ENCODE measurements around the gene TNFRSF25. TPM values are rescaled to one million over a fixed set of nuclear protein-coding genes. Genes with fewer than 3 reads are reported as not detected.
"Not testable (repeated sequence)": the region's sequence is repeated elsewhere in the genome, so short reads cannot be mapped to it uniquely, and the experiment has no call there.

TNFRSF25 gene
- total RNA-seq, 1 donor from 2014 or later, result 29.4 TPM

DNA sequence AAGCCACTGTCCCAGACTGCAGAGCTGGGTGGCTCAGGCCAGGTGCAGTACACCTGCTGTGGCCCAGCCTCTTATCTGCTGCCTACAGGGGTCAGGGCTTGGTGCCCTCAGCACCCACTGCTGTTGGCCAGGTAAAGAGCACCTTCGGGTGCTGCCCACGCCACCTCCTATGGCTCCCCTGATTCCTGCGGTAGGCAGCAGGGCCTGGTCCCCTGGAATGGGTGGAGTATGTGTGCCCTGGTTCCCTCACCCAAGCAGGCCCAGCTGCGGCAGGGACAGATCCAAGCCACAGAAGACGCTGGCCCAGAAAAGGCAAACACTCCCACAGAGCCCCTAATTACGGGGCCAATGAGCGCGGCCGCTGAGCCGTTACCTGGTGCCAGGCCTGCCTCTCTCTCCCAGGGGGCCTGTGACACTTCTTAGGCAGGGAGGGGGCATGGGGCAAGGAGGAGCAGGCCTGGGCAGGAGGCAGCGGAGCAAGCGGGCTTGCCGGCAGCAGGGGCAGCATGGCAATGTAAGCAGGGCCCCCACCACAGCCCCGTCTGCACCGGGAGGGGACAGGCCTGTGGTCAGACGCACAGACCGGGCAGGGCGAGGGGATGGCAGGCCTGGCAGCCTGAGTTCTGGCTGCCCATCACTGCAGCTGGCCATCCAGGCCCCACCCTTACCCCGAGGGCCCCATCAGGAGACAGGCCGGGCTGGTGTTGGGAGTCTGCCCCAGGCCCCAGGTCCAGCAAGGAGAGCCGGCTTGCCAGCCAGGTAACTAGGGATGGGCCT, 22.4 kb downstream of the TNFRSF25 start:
- H3K9me3 Mint-ChIP-seq, result no peaks in the 10 kb centered on the region
- H3K27me3 Mint-ChIP-seq, result peaks cover 21% of the 10 kb centered on the region
- TF ChIP-seq CTCF (conservative IDR thresholded peaks at IDR 0.05), result no peak
- H3K4me1 Mint-ChIP-seq (ENCODE audit: unreplicated experiment), result peaks cover 10% of the 10 kb centered on the region
- no peak overlapping the region for H3K27ac Mint-ChIP-seq
- H3K36me3 Mint-ChIP-seq, result no peaks in the 10 kb centered on the region
- DNase-seq (ENCODE audit: extremely low spot score, unreplicated experiment), result no peak
- no peak overlapping the region for H3K4me3 Mint-ChIP-seq

DNA sequence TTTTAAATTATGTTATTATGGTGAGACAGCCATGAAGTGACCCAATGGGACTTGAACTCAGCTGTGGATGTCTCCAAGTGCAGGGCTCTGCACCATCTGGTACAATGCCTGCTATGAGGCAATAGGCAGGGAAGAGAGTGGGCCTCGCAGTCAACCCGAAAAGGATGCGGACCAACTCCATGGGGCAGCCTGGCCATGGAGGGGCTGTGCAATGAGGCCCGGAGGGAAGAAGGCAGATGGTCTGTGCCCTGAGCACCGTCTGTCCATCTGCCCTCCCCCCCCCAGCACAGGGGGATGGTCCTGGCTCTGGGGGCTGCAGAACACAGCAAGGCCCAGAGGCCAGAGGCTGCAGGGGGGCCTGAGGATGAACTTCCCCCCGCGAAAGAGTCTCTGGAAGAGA, 24.4 kb downstream of the TNFRSF25 start:
- Mint-ChIP-seq H3K27me3 (peaks cover 26% of the 10 kb centered on the region), H3K4me3 (peak overlapping the region; percentile 55)

GRCh38 chr1:6440198-6441126, 25.5 kb downstream of the TNFRSF25 start:
- TF ChIP-seq CTCF (conservative IDR thresholded peaks at IDR 0.05), result peak; percentile 67
- peaks cover 16% of the 10 kb centered on the region for H3K4me1 Mint-ChIP-seq (ENCODE audit: unreplicated experiment)
- H3K27me3 Mint-ChIP-seq, result peaks cover 23% of the 10 kb centered on the region
- no peak overlapping the region for H3K27ac Mint-ChIP-seq
- no peaks in the 10 kb centered on the region for H3K9me3 Mint-ChIP-seq
- peak overlapping the region; percentile 55 for H3K4me3 Mint-ChIP-seq
- DNase-seq (ENCODE audit: extremely low spot score, unreplicated experiment), result no peak
- H3K36me3 Mint-ChIP-seq, result no peaks in the 10 kb centered on the region

More for the DNA sequence above, 24.4 kb downstream of the TNFRSF25 start:
- no peaks in the 10 kb centered on the region for H3K36me3 Mint-ChIP-seq
- H3K9me3 Mint-ChIP-seq, result no peaks in the 10 kb centered on the region
- H3K27ac Mint-ChIP-seq, result no peak overlapping the region
- H3K4me1 Mint-ChIP-seq (ENCODE audit: unreplicated experiment), result peaks cover 16% of the 10 kb centered on the region
- TF ChIP-seq CTCF (conservative IDR thresholded peaks at IDR 0.05), result no peak
- DNase-seq (ENCODE audit: extremely low spot score, unreplicated experiment), result no peak

DNA sequence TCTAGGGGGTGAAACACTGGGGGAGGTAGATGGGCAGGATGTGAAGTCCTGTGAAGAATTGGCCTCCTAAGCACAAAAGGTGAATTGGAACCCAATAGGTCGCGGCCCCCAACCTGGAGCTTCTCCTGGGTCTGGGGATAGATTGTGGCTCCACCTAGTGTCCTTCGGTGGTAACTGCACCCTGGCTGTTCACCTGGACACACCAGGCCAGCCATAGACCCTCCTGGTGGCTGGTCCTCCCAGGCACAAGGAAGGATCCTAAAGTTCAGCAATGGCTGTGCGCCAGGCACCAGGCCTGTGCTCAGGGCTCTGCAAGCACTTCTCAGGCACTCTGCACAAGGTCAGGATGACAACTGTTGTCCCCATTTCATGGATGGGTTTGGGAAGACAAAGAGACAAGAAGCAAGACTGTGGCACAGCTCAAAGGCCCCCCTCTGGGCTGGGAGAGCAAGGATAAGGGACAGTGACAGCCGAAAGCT, 27.9 kb downstream of the TNFRSF25 start:
- Mint-ChIP-seq H3K9me3 (no peaks in the 10 kb centered on the region), H3K36me3 (no peaks in the 10 kb centered on the region), H3K27ac (peak overlapping the region; percentile 85), H3K27me3 (peaks cover 28% of the 10 kb centered on the region), H3K4me3 (peak overlapping the region; percentile 80), H3K4me1 (ENCODE audit: unreplicated experiment) (peaks cover 17% of the 10 kb centered on the region)
- TF ChIP-seq CTCF (conservative IDR thresholded peaks at IDR 0.05), result peak; percentile 96
- DNase-seq (ENCODE audit: extremely low spot score, unreplicated experiment), result no peak

DNA sequence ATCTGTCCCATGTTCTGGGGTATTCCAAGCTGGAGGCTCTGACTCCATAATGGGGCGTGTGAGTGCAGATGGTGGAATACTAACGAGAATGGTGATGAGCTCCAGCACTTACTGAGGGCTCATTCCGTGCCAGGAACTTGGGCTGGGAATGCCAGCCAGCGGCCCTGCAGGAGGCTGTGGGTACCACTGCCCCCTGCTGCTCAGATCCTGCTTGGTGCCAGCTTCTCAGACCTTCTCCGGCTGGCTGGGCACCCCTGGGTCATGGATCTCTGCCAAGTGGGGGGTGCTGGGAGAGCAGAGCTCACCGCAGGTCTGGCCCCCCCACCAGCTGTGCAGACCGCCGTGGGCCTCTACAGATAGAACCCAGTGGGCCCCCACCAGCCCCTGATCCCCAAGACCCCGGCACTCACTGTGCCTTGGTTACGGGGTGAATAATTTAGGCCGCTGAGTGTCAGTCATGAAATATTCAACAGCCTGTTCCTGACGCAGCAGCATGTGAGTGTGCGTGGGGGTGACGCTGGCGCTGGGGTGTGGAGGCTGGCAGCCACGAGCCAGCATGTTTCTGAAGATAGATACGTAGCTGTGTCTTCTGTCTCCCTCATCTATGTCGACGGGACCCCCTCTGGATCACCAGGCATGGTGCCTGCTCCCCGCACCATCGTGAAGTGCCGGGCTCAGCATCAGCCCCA, 28.8 kb downstream of the TNFRSF25 start:
- not testable (repeated sequence) for DNase-seq (ENCODE audit: extremely low spot score, unreplicated experiment); H3K27ac Mint-ChIP-seq; H3K9me3 Mint-ChIP-seq; H3K36me3 Mint-ChIP-seq; H3K4me3 Mint-ChIP-seq
- TF ChIP-seq CTCF (conservative IDR thresholded peaks at IDR 0.05), result peak; percentile 22
- Mint-ChIP-seq H3K27me3 (peaks cover 28% of the 10 kb centered on the region), H3K4me1 (ENCODE audit: unreplicated experiment) (peaks cover 17% of the 10 kb centered on the region)

DNA sequence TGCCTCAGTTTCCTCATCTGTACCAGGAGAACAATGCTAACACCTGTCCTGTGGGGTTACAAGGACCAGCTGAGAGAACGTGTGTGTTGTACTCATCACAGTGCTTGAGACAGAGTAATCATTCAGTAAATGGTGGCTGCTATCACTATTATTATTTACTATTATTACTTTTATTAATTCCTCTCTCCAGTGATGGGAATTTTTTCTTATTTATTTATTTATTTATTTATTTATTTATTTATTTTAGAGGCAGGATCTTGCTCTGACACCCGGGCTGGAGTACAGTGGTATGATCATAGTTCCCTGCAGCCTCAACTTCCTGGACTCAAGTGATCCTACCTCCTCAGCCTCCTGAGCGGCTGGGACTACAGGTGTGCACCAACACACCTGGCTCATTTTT, 29.7 kb downstream of the TNFRSF25 start:
- peaks cover 17% of the 10 kb centered on the region for H3K4me1 Mint-ChIP-seq (ENCODE audit: unreplicated experiment)
- H3K36me3 Mint-ChIP-seq, result not testable (repeated sequence)

More for the DNA sequence above, 29.7 kb downstream of the TNFRSF25 start:
- peaks cover 24% of the 10 kb centered on the region for H3K27me3 Mint-ChIP-seq
- H3K9me3 Mint-ChIP-seq; H3K27ac Mint-ChIP-seq; DNase-seq (ENCODE audit: extremely low spot score, unreplicated experiment); H3K4me3 Mint-ChIP-seq: not testable (repeated sequence)
